KMS-11 (cell line): Measurements from ENCODE around the gene SPECC1.
"Not testable (repeated sequence)": the region's sequence is repeated elsewhere in the genome, so short reads cannot be mapped to it uniquely, and the experiment has no call there.

ENCODE experiments used
- H2AFZ ChIP-seq: fragments of 200-600 bp; sonication (generic); 2 replicates; pipeline ENCODE4 v1.6.1; 2016; ENCODE audit warnings: antibody characterized with exemption, mixed run types, low read depth
- H3K27ac ChIP-seq: fragments of 200-600 bp; sonication (generic); 2 replicates; pipeline ENCODE4 v1.6.1; 2016; ENCODE audit warnings: mild to moderate bottlenecking, mixed run types
- H3K27me3 ChIP-seq: fragments of 200-600 bp; sonication (generic); 2 replicates; pipeline ENCODE4 v1.6.1; 2017; ENCODE audit warnings: mild to moderate bottlenecking, low read depth, mixed run types, moderate library complexity; ENCODE audit not compliant: insufficient read depth
- H3K36me3 ChIP-seq: fragments of 200-600 bp; sonication (generic); 2 replicates; pipeline ENCODE4 v1.6.1; 2017; ENCODE audit warnings: mild to moderate bottlenecking, mixed run types; ENCODE audit not compliant: insufficient read depth
- H3K4me1 ChIP-seq: fragments of 200-600 bp; sonication (generic); 2 replicates; pipeline ENCODE4 v1.6.1; 2016; ENCODE audit warnings: mild to moderate bottlenecking, low read depth, mixed run types; ENCODE audit not compliant: poor library complexity, severe bottlenecking
- H3K4me2 ChIP-seq: fragments of 200-600 bp; sonication (generic); 2 replicates; pipeline ENCODE4 v1.7.0; 2016; ENCODE audit warnings: mild to moderate bottlenecking, mixed run types
- H3K4me3 ChIP-seq: fragments of 200-600 bp; sonication (generic); IDR thresholded peaks from 2 replicates; pipeline ENCODE4 v1.6.1; 2017; ENCODE audit warnings: low read depth, low read length, mixed read lengths; ENCODE audit not compliant: insufficient read depth
- H3K79me2 ChIP-seq: fragments of 200-600 bp; sonication (generic); 2 replicates; pipeline ENCODE4 v1.6.1; 2016; ENCODE audit warnings: low read depth, mixed run types; ENCODE audit not compliant: insufficient read depth
- H3K9ac ChIP-seq: fragments of 200-600 bp; sonication (generic); 2 replicates; pipeline ENCODE4 v1.6.1; 2016; ENCODE audit warnings: mild to moderate bottlenecking, mixed run types
- H4K20me1 ChIP-seq: fragments of 200-600 bp; sonication (generic); 2 replicates; pipeline ENCODE4 v1.6.1; 2016; ENCODE audit warnings: mild to moderate bottlenecking, mixed run types; ENCODE audit not compliant: insufficient read depth
- CTCF ChIP-seq: fragments of 200-600 bp; sonication (generic); conservative IDR thresholded peaks from 2 replicates; pipeline ENCODE4 v1.6.1; 2017; ENCODE audit warnings: low read depth, mild to moderate bottlenecking, antibody characterized with exemption, low read length, moderate library complexity, mixed read lengths

Gene SPECC1

DNA sequence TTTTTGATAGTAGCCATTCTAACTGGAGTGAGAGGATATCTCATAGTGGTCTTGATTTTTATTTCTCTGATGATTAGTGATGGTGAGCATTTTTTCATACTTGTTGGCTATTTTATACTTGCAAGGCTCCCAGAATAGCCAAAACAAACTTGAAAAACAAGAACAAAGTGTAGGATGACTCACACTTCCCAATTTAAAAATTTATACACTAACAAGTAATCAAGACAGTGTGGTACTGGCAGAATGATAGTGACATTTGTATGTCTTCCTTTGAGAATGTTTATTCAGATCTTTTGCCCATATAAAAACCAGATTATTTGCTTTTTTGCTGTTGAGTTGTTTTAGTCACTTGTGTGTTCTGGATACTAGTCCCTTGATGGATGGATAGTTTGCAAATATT lies 17.8 kb downstream of the SPECC1 start:
- no peaks in the 10 kb centered on the region for H3K27me3 ChIP-seq
- no peaks in the 10 kb centered on the region for H3K79me2 ChIP-seq
- H2AFZ ChIP-seq, result no peak overlapping the region
- H3K36me3 ChIP-seq, result no peaks in the 10 kb centered on the region
- no peaks in the 10 kb centered on the region for H3K4me1 ChIP-seq
- H4K20me1 ChIP-seq, result no peaks in the 10 kb centered on the region
- no peak overlapping the region for H3K4me3 ChIP-seq
- no peak for TF ChIP-seq CTCF
- H3K27ac ChIP-seq, result no peak overlapping the region
- H3K9ac ChIP-seq, result no peak overlapping the region
- no peak overlapping the region for H3K4me2 ChIP-seq

DNA sequence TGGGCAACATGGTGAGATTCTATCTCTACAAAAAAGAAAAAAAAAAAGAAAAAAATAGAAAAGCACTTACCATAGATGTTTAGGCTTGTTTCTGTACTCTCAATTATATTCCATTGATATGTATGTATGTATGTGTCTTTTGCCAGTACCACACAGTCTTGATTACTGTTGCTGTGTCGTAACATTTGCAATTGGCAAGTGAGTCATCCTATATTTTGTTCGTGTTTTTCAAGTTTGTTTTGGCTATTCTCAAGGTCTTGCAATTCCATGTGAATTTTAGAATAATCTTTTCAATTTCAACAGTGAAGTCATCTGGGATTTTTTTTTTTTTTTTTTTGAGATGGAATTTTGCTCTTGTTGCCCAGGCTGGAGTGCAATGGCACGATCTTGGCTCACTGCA lies 19.3 kb downstream of the SPECC1 start:
- Histone ChIP-seq H3K4me1 (no peaks in the 10 kb centered on the region), H3K79me2 (no peaks in the 10 kb centered on the region), H4K20me1 (no peaks in the 10 kb centered on the region), H3K4me2 (no peak overlapping the region), H3K27ac (no peak overlapping the region), H3K27me3 (no peaks in the 10 kb centered on the region), H3K4me3 (no peak overlapping the region), H2AFZ (no peak overlapping the region), H3K9ac (no peak overlapping the region), H3K36me3 (no peaks in the 10 kb centered on the region)
- TF ChIP-seq CTCF, result no peak

DNA sequence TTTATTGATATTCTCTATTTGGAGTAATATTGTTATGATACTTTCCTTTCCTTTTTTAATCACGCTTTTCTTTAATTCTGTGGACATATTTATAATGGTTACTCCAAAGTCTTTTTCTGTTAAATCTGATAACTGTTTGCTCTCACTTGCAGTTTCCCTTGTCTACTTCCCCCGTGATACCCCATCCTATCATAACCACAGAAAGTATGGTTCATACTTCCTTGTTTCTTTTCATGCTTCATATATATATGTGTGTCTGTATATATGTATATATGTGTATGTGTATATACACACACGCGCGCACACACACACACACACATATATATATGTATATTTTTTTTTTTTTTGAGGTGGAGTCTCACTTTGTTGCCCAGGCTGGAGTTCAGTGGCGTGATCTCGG lies 23.5 kb downstream of the SPECC1 start:
- no peaks in the 10 kb centered on the region for H3K36me3 ChIP-seq
- H3K9ac ChIP-seq, result no peak overlapping the region
- no peak overlapping the region for H3K4me2 ChIP-seq
- no peak overlapping the region for H2AFZ ChIP-seq
- H3K4me3 ChIP-seq, result no peak overlapping the region
- no peaks in the 10 kb centered on the region for H3K4me1 ChIP-seq
- H4K20me1 ChIP-seq, result no peaks in the 10 kb centered on the region
- H3K27me3 ChIP-seq, result no peaks in the 10 kb centered on the region
- no peak overlapping the region for H3K27ac ChIP-seq
- no peaks in the 10 kb centered on the region for H3K79me2 ChIP-seq
- TF ChIP-seq CTCF, result no peak

GRCh38 chr17:20033415-20033814 lies 24.3 kb downstream of the SPECC1 start:
- Histone ChIP-seq H4K20me1 (no peaks in the 10 kb centered on the region), H3K36me3 (no peaks in the 10 kb centered on the region), H3K4me3 (no peak overlapping the region), H3K9ac (no peak overlapping the region), H3K27me3 (no peaks in the 10 kb centered on the region), H3K27ac (no peak overlapping the region), H3K4me2 (no peak overlapping the region), H3K79me2 (no peaks in the 10 kb centered on the region), H3K4me1 (no peaks in the 10 kb centered on the region), H2AFZ (no peak overlapping the region)
- no peak for TF ChIP-seq CTCF

- Histone ChIP-seq H3K79me2 (no peaks in the 10 kb centered on the region), H3K4me3 (no peak overlapping the region), H2AFZ (no peak overlapping the region), H3K4me1 (no peaks in the 10 kb centered on the region), H3K36me3 (no peaks in the 10 kb centered on the region), H3K27ac (no peak overlapping the region), H3K27me3 (no peaks in the 10 kb centered on the region), H4K20me1 (no peaks in the 10 kb centered on the region), H3K9ac (no peak overlapping the region), H3K4me2 (no peak overlapping the region)
- no peak for TF ChIP-seq CTCF
Measured at GRCh38 chr17:20035501-20035900, 26.3 kb downstream of the SPECC1 start.

GRCh38 chr17:20037286-20037685 lies 28.1 kb downstream of the SPECC1 start:
- H3K27ac ChIP-seq, H3K79me2 ChIP-seq, H4K20me1 ChIP-seq, H2AFZ ChIP-seq, H3K4me1 ChIP-seq, H3K36me3 ChIP-seq, H3K27me3 ChIP-seq, H3K4me3 ChIP-seq, H3K9ac ChIP-seq, H3K4me2 ChIP-seq: not testable (repeated sequence)
